Measurements from ENCODE around the gene HSPA1B. TPM values are rescaled to one million over a fixed set of nuclear protein-coding genes. Genes with fewer than 3 reads are reported as not detected.

HSPA1B gene
- polyA plus RNA-seq, 1 experiment = 31.9 TPM

- H3K9me3 ChIP-seq (ENCODE audit: control insufficient read depth, insufficient read depth, low read length) = no peaks in the 10 kb centered on the region
- DNase-seq (ENCODE audit: low read depth, low spot score) = no peak
- TF ChIP-seq, protein P1, sequence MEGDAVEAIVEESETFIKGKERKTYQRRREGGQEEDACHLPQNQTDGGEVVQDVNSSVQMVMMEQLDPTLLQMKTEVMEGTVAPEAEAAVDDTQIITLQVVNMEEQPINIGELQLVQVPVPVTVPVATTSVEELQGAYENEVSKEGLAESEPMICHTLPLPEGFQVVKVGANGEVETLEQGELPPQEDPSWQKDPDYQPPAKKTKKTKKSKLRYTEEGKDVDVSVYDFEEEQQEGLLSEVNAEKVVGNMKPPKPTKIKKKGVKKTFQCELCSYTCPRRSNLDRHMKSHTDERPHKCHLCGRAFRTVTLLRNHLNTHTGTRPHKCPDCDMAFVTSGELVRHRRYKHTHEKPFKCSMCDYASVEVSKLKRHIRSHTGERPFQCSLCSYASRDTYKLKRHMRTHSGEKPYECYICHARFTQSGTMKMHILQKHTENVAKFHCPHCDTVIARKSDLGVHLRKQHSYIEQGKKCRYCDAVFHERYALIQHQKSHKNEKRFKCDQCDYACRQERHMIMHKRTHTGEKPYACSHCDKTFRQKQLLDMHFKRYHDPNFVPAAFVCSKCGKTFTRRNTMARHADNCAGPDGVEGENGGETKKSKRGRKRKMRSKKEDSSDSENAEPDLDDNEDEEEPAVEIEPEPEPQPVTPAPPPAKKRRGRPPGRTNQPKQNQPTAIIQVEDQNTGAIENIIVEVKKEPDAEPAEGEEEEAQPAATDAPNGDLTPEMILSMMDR (IDR thresholded peaks at IDR 0.05; ENCODE audit: low read depth, low read length) = no peak
- H3K4me3 ChIP-seq (ENCODE audit: low read depth, low read length) = no peak overlapping the region; the same call in 1 of the 2 replicates
- POLR2A ChIA-PET = interaction anchor here (0.7 kb wide), 1 partner anchor 18 kb away, joined by 5 read pairs; no protein-coding TSS in a partner anchor
- no peak overlapping the region for H3K27ac ChIP-seq (ENCODE audit: low read depth, low read length)
- no peaks in the 10 kb centered on the region for H3K27me3 ChIP-seq (ENCODE audit: control insufficient read depth, insufficient read depth, low read length)
- CTCF ChIA-PET = interaction anchor here (0.7 to 2.5 kb wide), 11 partner anchors 24 to 464 kb away, joined by 3 to 20 read pairs (median 6); partner anchors contain the start of genes APOM, DDAH2 and LY6G5C
Measured at GRCh38 chr6:31831350-31832215, 4.0 kb downstream of the HSPA1B start.

- TF ChIP-seq, protein P1 (IDR thresholded peaks at IDR 0.05; ENCODE audit: low read depth, low read length) = 0 out of 2 replicates have a peak, but pooled peaks have one; percentile 2
- ChIA-PET POLR2A (interaction anchor here (0.5 to 2.5 kb wide), 14 partner anchors 7 to 353 kb away, joined by 3 to 19 read pairs (median 4); partner anchors contain the start of genes ABHD16A, BAG6, GPANK1 and HSPA1A), CTCF (no interaction called here)
- H3K4me3 ChIP-seq (ENCODE audit: low read depth, low read length) = peak overlapping the region; percentile 92
- DNase-seq (ENCODE audit: low read depth, low spot score) = no peak
- H3K27ac ChIP-seq (ENCODE audit: low read depth, low read length) = peak overlapping the region; percentile 81
- no peaks in the 10 kb centered on the region for H3K27me3 ChIP-seq (ENCODE audit: control insufficient read depth, insufficient read depth, low read length)
- no peaks in the 10 kb centered on the region for H3K9me3 ChIP-seq (ENCODE audit: control insufficient read depth, insufficient read depth, low read length)
Measured at GRCh38 chr6:31834367-31835250, 7.1 kb downstream of the HSPA1B start.

GRCh38 chr6:31836047-31836473, 8.5 kb downstream of the HSPA1B start:
- POLR2A ChIA-PET = interaction anchor here (0.6 to 2.5 kb wide), 9 partner anchors 9 to 1324 kb away, joined by 3 to 19 read pairs (median 8); partner anchors contain the start of genes CLIC1, GPANK1, HSPA1A and HSPA1B
- TF ChIP-seq, protein P1 (IDR thresholded peaks at IDR 0.05; ENCODE audit: low read depth, low read length) = no peak
- DNase-seq (ENCODE audit: low read depth, low spot score) = no peak
- Histone ChIP-seq H3K9me3 (ENCODE audit: control insufficient read depth, insufficient read depth, low read length) (no peaks in the 10 kb centered on the region), H3K27ac (ENCODE audit: low read depth, low read length) (peak overlapping the region; percentile 65), H3K4me3 (ENCODE audit: low read depth, low read length) (peak overlapping the region; percentile 92), H3K27me3 (ENCODE audit: control insufficient read depth, insufficient read depth, low read length) (no peaks in the 10 kb centered on the region)
- CTCF ChIA-PET = interaction anchor here (1.7 kb wide), 1 partner anchor 40 kb away, joined by 4 read pairs; no protein-coding TSS in a partner anchor

GRCh38 chr6:31836474-31837368, 9.2 kb downstream of the HSPA1B start:
- TF ChIP-seq, protein P1 (IDR thresholded peaks at IDR 0.05; ENCODE audit: low read depth, low read length) = peak; percentile 21; the same call in 1 of the 2 replicates
- peak overlapping the region; percentile 65 for H3K27ac ChIP-seq (ENCODE audit: low read depth, low read length)

More at GRCh38 chr6:31836474-31837368, 9.2 kb downstream of the HSPA1B start:
- no peak for DNase-seq (ENCODE audit: low read depth, low spot score)
- Histone ChIP-seq H3K27me3 (ENCODE audit: control insufficient read depth, insufficient read depth, low read length) (no peaks in the 10 kb centered on the region), H3K9me3 (ENCODE audit: control insufficient read depth, insufficient read depth, low read length) (no peaks in the 10 kb centered on the region), H3K4me3 (ENCODE audit: low read depth, low read length) (peak overlapping the region; percentile 92)
- ChIA-PET CTCF (interaction anchor here (0.8 to 1.7 kb wide), 2 partner anchors 40 to 67 kb away, joined by 4 read pairs; no protein-coding TSS in a partner anchor), POLR2A (interaction anchor here (0.6 to 2.5 kb wide), 7 partner anchors 9 to 1323 kb away, joined by 3 to 19 read pairs (median 7); partner anchors contain the start of genes HSPA1A, HSPA1B, HSPA1L and NEU1)

Data from AG04450 (cell line).